Keratinocyte (primary cell): Measurements from ENCODE around the gene EDN2. TPM values are rescaled to one million over a fixed set of nuclear protein-coding genes. Genes with fewer than 3 reads are reported as not detected.

Source experiments
- DNase-seq: peaks from one replicate; pipeline ENCODE4 v3.0.0-alpha.2; 2011; ENCODE audit warnings: low read depth, missing footprints, low spot score
- FAIRE-seq: peaks from 2 replicates; lab custom pipeline; 2011; peaks lifted over from hg19 to GRCh38; lab: Jason Lieb, UNC
- H2AFZ ChIP-seq: 2 replicates; pipeline ENCODE4 v1.6.0; 2012; ENCODE audit warnings: low read length, control low read depth, inconsistent platforms; ENCODE audit not compliant: control insufficient read depth
- H3K27ac ChIP-seq: 2 replicates; pipeline ENCODE4 v1.5.1; 2011; ENCODE audit warnings: low read length; ENCODE audit not compliant: control insufficient read depth, insufficient read depth
- H3K27me3 ChIP-seq: 3 replicates; pipeline ENCODE4 v1.6.0; 2011; ENCODE audit warnings: low read length; ENCODE audit not compliant: control insufficient read depth, insufficient read depth; ENCODE audit errors: extremely low read depth
- H3K36me3 ChIP-seq, 2 experiments: 2 replicates in 1 of 2; 3 replicates in 1 of 2; pipeline ENCODE4 v1.5.1; 2011; ENCODE audit warnings: low read length in 2 of 2, mild to moderate bottlenecking in 1 of 2; ENCODE audit not compliant: control insufficient read depth in 2 of 2, insufficient read depth in 2 of 2; ENCODE audit errors: extremely low read depth in 1 of 2
- H3K4me1 ChIP-seq: 3 replicates; pipeline ENCODE4 v1.5.1; 2011; ENCODE audit warnings: low read length; ENCODE audit not compliant: control insufficient read depth, insufficient read depth; ENCODE audit errors: extremely low read depth
- H3K4me2 ChIP-seq: 3 replicates; pipeline ENCODE4 v1.6.0; 2011; ENCODE audit warnings: low read depth, low read length; ENCODE audit not compliant: control insufficient read depth, insufficient read depth; ENCODE audit errors: extremely low read depth
- H3K4me3 ChIP-seq, 3 experiments: fragments of 200-600 bp in 1 of 3; sonication (generic) in 1 of 3; 2 replicates in 2 of 3; 3 replicates in 1 of 3; pipeline ENCODE4 v1.5.1; 2011 to 2016; ENCODE audit warnings: low read length in 3 of 3, mild to moderate bottlenecking in 3 of 3, control low read depth in 2 of 3, inconsistent platforms in 1 of 3, low read depth in 1 of 3, mixed read lengths in 1 of 3, mixed run types in 1 of 3, moderate library complexity in 1 of 3; ENCODE audit not compliant: control insufficient read depth in 2 of 3, insufficient read depth in 2 of 3; ENCODE audit errors: extremely low read depth in 1 of 3
- H3K79me2 ChIP-seq: 2 replicates; pipeline ENCODE4 v1.6.0; 2012; ENCODE audit warnings: low read length; ENCODE audit not compliant: control insufficient read depth, insufficient read depth
- H3K9ac ChIP-seq: 3 replicates; pipeline ENCODE4 v1.6.0; 2011; ENCODE audit warnings: low read length; ENCODE audit not compliant: control insufficient read depth, insufficient read depth; ENCODE audit errors: extremely low read depth
- H3K9me1 ChIP-seq: 3 replicates; pipeline ENCODE4 v1.6.0; 2011; ENCODE audit warnings: low read length; ENCODE audit not compliant: control insufficient read depth, insufficient read depth; ENCODE audit errors: extremely low read depth
- H3K9me3 ChIP-seq: 2 replicates; pipeline ENCODE4 v1.5.1; 2012; ENCODE audit warnings: low read depth, low read length; ENCODE audit not compliant: control insufficient read depth
- H4K20me1 ChIP-seq: 3 replicates; pipeline ENCODE4 v1.6.0; 2011; ENCODE audit warnings: low read length; ENCODE audit not compliant: control insufficient read depth, insufficient read depth; ENCODE audit errors: extremely low read depth
- EZH2 ChIP-seq: IDR thresholded peaks from one replicate; pipeline ENCODE4 v1.6.1; 2012; ENCODE audit warnings: inconsistent platforms, mild to moderate bottlenecking, low read length, moderate library complexity
- dilution Hi-C: fragments of 300-500 bp; cut with MboI; formaldehyde crosslinking; loops from one replicate; pipeline ENCODE4 v1.7.0; 2020; ENCODE audit warnings: low sequenced_read_pairs; ENCODE audit not compliant: extremely low pct_ligation_motif_present
- polyA plus RNA-seq, 5 experiments: library from polyadenylated mRNA; depleted of rRNA in 3 of 5; stranded (reverse) in 3 of 5; stranded (forward) in 1 of 5; unstranded in 1 of 5; fragments of >200 nt; gene quantifications; 1 replicate in 1 of 5; 2 replicates in 3 of 5; 3 replicates in 1 of 5; pipeline versions ENCODE4 v1.2.1 to v1.2.3, GENCODE V29; 2011 to 2012; ENCODE audit warnings: missing spikeins in 2 of 5, low read depth in 1 of 5, low replicate concordance in 1 of 5
- TF ChIP-seq, protein P1 (sequence below), 3 experiments: IDR thresholded peaks in 1 of 3; conservative IDR thresholded peaks in 1 of 3; optimal IDR thresholded peaks in 1 of 3; 2 replicates in 2 of 3; 3 replicates in 1 of 3; pipeline versions ENCODE3 to v1.5.1; 2011; ENCODE audit warnings: low read length in 3 of 3, mild to moderate bottlenecking in 3 of 3, moderate library complexity in 2 of 3, control low read depth in 1 of 3, inconsistent platforms in 1 of 3; ENCODE audit not compliant: insufficient read depth in 2 of 3; ENCODE audit errors: extremely low read depth in 1 of 3

The EDN2 gene
- polyA plus RNA-seq, 1 donor (not counting 4 experiments of a cell fraction or from before 2014, with no cell fraction given) = 0.34 TPM

GRCh38 chr1:41513383-41513735 is 28.9 kb upstream of the EDN2 start:
- no peaks in the 10 kb centered on the region for H3K9me3 ChIP-seq
- DNase-seq (no peak), FAIRE-seq (no peak)
- H2AFZ ChIP-seq = no peak overlapping the region
- H3K27ac ChIP-seq = no peak overlapping the region
- H3K4me2 ChIP-seq = no peak overlapping the region
- no peak overlapping the region for H3K9ac ChIP-seq
- dilution Hi-C loops = no loop called here
- no peak overlapping the region for H3K4me3 ChIP-seq
- H4K20me1 ChIP-seq = no peaks in the 10 kb centered on the region
- TF ChIP-seq, protein P1, sequence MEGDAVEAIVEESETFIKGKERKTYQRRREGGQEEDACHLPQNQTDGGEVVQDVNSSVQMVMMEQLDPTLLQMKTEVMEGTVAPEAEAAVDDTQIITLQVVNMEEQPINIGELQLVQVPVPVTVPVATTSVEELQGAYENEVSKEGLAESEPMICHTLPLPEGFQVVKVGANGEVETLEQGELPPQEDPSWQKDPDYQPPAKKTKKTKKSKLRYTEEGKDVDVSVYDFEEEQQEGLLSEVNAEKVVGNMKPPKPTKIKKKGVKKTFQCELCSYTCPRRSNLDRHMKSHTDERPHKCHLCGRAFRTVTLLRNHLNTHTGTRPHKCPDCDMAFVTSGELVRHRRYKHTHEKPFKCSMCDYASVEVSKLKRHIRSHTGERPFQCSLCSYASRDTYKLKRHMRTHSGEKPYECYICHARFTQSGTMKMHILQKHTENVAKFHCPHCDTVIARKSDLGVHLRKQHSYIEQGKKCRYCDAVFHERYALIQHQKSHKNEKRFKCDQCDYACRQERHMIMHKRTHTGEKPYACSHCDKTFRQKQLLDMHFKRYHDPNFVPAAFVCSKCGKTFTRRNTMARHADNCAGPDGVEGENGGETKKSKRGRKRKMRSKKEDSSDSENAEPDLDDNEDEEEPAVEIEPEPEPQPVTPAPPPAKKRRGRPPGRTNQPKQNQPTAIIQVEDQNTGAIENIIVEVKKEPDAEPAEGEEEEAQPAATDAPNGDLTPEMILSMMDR (optimal IDR thresholded peaks at IDR 0.05 in 1 of 3, IDR thresholded peaks at IDR 0.05 in 1 of 3, conservative IDR thresholded peaks at IDR 0.05 in 1 of 3; ENCODE audit: extremely low read depth in 1 of 3, insufficient read depth in 2 of 3, low read length in 3 of 3) = peak; percentile 44 to 67 (median 52)
- TF ChIP-seq EZH2 = no peak
- no peaks in the 10 kb centered on the region for H3K79me2 ChIP-seq
- H3K27me3 ChIP-seq = peaks cover 3% of the 10 kb centered on the region
- H3K9me1 ChIP-seq = no peaks in the 10 kb centered on the region
- no peaks in the 10 kb centered on the region for H3K36me3 ChIP-seq
- peaks cover 5% of the 10 kb centered on the region for H3K4me1 ChIP-seq

DNA sequence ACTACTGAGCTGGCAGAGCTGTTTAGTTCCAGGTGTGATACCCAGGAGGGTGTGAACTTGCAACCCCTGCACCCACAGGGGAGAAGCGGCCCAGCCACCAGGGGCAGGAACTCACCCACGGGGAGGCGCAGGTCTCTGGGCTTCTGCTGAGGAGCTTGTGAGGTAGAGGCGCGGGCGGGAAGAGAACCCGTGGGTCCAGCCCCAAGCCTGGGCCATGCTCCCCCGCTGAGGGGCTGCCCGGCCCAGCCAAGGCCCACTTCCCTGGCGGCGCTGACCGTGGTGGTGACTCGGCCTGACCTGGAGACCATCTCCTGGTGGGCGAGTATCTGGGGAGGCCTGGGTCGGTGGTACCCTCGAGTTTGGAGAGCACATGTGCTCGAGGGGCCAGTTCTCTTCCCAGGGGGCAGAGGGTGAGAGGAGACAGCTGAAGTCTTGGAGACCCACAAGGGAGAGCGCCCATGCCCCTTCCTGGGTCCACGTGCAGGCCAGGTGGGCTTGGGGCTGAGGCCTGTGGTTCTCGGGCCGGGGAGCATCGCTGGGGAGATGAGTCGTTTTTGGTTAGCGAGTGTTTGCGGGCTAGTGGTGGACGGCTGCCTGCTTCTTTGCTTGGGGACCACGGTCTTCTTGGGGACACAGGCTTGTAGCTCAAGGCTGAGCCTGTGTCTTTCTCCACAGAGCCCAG is 28.4 kb upstream of the EDN2 start:
- H3K9me1 ChIP-seq = no peaks in the 10 kb centered on the region
- H3K9me3 ChIP-seq = no peaks in the 10 kb centered on the region
- H3K4me3 ChIP-seq = no peak overlapping the region
- H4K20me1 ChIP-seq = no peaks in the 10 kb centered on the region
- H3K36me3 ChIP-seq = no peaks in the 10 kb centered on the region
- peaks cover 3% of the 10 kb centered on the region for H3K27me3 ChIP-seq
- dilution Hi-C loops = no loop called here
- no peak overlapping the region for H3K9ac ChIP-seq
- DNase-seq (no peak), FAIRE-seq (no peak)
- H3K4me1 ChIP-seq = peaks cover 5% of the 10 kb centered on the region
- H3K4me2 ChIP-seq = no peak overlapping the region
- no peak overlapping the region for H3K27ac ChIP-seq
- no peak overlapping the region for H2AFZ ChIP-seq
- TF ChIP-seq, protein P1 (optimal IDR thresholded peaks at IDR 0.05 in 1 of 3, IDR thresholded peaks at IDR 0.05 in 1 of 3, conservative IDR thresholded peaks at IDR 0.05 in 1 of 3; ENCODE audit: extremely low read depth in 1 of 3, insufficient read depth in 2 of 3, low read length in 3 of 3) = no peak
- no peak for TF ChIP-seq EZH2
- no peaks in the 10 kb centered on the region for H3K79me2 ChIP-seq
